ENCODE data around the gene KISS1R.

KISS1R gene

DNA sequence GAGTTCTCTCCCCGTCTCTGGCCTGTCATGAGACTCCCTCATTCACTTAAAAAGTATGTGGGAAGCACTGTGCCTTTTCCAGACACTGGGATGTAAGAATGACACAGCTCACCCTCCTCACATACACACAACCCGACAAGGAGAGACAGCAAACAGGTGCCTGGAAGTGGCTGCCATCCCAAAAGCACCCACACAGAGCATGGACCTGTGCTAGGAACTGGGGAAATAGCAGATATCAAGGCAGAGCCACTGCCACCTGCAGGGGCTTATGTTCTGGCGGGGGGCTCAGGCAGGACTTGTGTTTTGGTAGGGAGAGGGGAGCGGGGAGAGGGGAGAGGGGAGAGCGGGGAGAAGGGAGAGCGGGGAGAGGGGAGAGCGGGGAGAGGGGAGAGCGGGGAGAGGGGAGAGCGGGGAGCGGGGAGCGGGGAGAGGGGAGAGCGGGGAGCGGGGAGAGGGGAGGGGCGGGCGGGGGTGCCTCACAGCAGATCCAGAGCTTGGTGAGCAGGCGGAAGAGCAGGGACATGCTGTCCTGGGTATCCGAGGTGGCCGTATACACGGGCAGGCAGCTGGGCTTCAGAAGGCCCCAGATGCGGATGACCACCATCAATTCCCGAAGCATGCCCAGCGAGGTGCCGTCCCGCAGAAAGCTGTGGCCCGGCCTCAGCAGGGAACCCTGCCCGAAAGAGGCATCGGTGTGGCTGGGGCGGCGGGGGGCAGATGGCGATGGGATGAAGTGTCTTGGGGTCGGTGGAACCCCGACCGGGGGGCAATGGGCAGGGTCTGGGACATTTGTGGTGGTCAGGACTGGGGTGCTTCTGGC, 45.5 kb upstream of the KISS1R start:
- DNase-seq, result no peak
- H3K4me2 ChIP-seq (ENCODE audit: low read depth, low read length), result peak overlapping the region; percentile 53; the same call in 1 of the 2 replicates

DNA sequence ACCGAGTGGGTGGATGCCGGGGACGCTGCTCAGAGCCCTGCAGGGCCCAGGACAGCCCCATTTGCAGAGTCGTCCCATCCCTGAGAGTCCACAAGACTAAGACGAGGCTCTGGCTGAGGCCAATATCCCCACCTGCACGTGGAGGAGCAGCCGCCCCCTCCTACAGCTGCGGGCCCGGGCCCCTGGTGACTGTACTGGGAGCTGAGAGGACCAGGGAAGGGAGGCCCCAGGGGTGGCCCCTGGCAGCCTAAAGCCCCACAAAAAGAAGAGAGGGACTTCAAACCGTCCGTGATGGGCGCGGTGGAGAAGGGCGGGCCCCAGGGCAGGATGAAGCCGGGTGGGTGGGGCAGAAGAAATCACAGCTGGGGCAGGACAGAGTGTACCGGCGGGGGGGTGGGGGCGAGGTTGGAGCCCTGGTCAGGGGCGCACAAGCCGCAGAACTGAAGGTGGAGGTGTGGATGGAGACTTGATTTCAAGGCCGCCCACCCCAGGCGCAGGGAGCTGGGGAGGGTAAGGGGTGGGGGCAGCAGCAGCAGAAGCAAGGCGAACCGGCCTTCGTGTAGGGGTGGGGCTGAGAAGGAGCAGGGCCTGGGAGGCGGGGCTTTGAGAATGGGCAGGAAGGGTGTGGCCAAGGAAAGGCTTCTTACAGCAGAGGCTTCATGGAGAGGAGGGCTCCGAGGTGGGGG, 44.7 kb upstream of the KISS1R start:
- Histone ChIP-seq H3K9me3 (replicated peaks; ENCODE audit: insufficient read depth, low read length) (no peaks in the 10 kb centered on the region), H3K4me1 (ENCODE audit: low read length) (0 out of 2 replicates have a peak, but pooled peaks cover 7% of the 10 kb centered on the region), H3K27me3 (replicated peaks; ENCODE audit: insufficient read depth, low read length) (no peaks in the 10 kb centered on the region), H3F3A (ENCODE audit: insufficient read depth, low read length) (peaks cover 8% of the 10 kb centered on the region; the same call in 1 of the 2 replicates), H3K79me2 (ENCODE audit: low read length) (no peaks in the 10 kb centered on the region), H3K9ac (ENCODE audit: low read length) (no peak overlapping the region), H4K20me1 (ENCODE audit: insufficient read depth, low read length) (no peaks in the 10 kb centered on the region), H3K4me3 (ENCODE audit: low read length) (no peak overlapping the region), H3K4me2 (ENCODE audit: low read depth, low read length) (peak overlapping the region; percentile 53), H3K27ac (ENCODE audit: low read length) (no peak overlapping the region), H3K9me2 (replicated peaks; ENCODE audit: insufficient read depth, low read length) (no peaks in the 10 kb centered on the region), H2AFZ (ENCODE audit: low read length) (no peak overlapping the region), H3K36me3 (replicated peaks; ENCODE audit: insufficient read depth, low read length) (no peaks in the 10 kb centered on the region)
- peak; percentile 81 for DNase-seq
- TF ChIP-seq EZH2 (optimal IDR thresholded peaks at IDR 0.05; ENCODE audit: low read depth, low read length) (no peak), EZH2phosphoT487 (IDR thresholded peaks at IDR 0.05; ENCODE audit: low read length) (no peak)
- TF ChIP-seq, protein P1, sequence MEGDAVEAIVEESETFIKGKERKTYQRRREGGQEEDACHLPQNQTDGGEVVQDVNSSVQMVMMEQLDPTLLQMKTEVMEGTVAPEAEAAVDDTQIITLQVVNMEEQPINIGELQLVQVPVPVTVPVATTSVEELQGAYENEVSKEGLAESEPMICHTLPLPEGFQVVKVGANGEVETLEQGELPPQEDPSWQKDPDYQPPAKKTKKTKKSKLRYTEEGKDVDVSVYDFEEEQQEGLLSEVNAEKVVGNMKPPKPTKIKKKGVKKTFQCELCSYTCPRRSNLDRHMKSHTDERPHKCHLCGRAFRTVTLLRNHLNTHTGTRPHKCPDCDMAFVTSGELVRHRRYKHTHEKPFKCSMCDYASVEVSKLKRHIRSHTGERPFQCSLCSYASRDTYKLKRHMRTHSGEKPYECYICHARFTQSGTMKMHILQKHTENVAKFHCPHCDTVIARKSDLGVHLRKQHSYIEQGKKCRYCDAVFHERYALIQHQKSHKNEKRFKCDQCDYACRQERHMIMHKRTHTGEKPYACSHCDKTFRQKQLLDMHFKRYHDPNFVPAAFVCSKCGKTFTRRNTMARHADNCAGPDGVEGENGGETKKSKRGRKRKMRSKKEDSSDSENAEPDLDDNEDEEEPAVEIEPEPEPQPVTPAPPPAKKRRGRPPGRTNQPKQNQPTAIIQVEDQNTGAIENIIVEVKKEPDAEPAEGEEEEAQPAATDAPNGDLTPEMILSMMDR (IDR thresholded peaks at IDR 0.05; ENCODE audit: low read length), result no peak

More for the DNA sequence above, 45.5 kb upstream of the KISS1R start:
- Histone ChIP-seq H3K36me3 (replicated peaks; ENCODE audit: insufficient read depth, low read length) (no peaks in the 10 kb centered on the region), H3F3A (ENCODE audit: insufficient read depth, low read length) (peaks cover 8% of the 10 kb centered on the region; the same call in 1 of the 2 replicates), H3K27me3 (replicated peaks; ENCODE audit: insufficient read depth, low read length) (no peaks in the 10 kb centered on the region), H3K9me3 (replicated peaks; ENCODE audit: insufficient read depth, low read length) (no peaks in the 10 kb centered on the region), H3K9me2 (replicated peaks; ENCODE audit: insufficient read depth, low read length) (no peaks in the 10 kb centered on the region), H3K27ac (ENCODE audit: low read length) (no peak overlapping the region), H3K9ac (ENCODE audit: low read length) (no peak overlapping the region), H3K4me1 (ENCODE audit: low read length) (0 out of 2 replicates have a peak, but pooled peaks cover 7% of the 10 kb centered on the region), H4K20me1 (ENCODE audit: insufficient read depth, low read length) (no peaks in the 10 kb centered on the region), H3K79me2 (ENCODE audit: low read length) (no peaks in the 10 kb centered on the region), H2AFZ (ENCODE audit: low read length) (no peak overlapping the region), H3K4me3 (ENCODE audit: low read length) (no peak overlapping the region)
- TF ChIP-seq EZH2 (optimal IDR thresholded peaks at IDR 0.05; ENCODE audit: low read depth, low read length) (no peak), EZH2phosphoT487 (IDR thresholded peaks at IDR 0.05; ENCODE audit: low read length) (no peak)
- TF ChIP-seq, protein P1 (IDR thresholded peaks at IDR 0.05; ENCODE audit: low read length), result no peak

DNA sequence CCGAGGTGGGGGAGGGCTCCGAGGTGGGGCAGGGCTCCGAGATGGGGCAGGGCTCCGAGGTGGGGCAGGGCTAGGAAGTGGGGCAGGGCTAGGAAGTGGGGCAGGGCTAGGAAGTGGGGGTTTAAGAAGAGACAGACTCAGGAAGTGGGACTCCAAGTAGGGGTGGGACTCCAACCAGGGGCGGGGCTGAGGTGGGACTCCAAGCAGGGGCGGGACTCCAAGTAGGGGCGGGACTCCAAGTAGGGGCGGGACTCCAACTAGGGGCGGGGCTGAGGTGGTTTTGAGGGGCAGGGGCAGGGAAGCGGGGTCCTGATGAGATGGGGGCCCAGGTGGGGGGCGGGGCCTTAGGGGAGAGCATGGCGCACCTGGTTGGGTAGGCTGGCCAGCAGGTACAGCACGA, 44.0 kb upstream of the KISS1R start:
- no peaks in the 10 kb centered on the region for H3K36me3 ChIP-seq (replicated peaks; ENCODE audit: insufficient read depth, low read length)
- no peaks in the 10 kb centered on the region for H3K9me2 ChIP-seq (replicated peaks; ENCODE audit: insufficient read depth, low read length)
- H4K20me1 ChIP-seq (ENCODE audit: insufficient read depth, low read length), result no peaks in the 10 kb centered on the region
- no peak overlapping the region for H3K9ac ChIP-seq (ENCODE audit: low read length)
- no peak overlapping the region for H2AFZ ChIP-seq (ENCODE audit: low read length)
- H3K27ac ChIP-seq (ENCODE audit: low read length), result no peak overlapping the region
- TF ChIP-seq EZH2phosphoT487 (IDR thresholded peaks at IDR 0.05; ENCODE audit: low read length) (no peak), EZH2 (optimal IDR thresholded peaks at IDR 0.05; ENCODE audit: low read depth, low read length) (no peak)
- TF ChIP-seq, protein P1 (IDR thresholded peaks at IDR 0.05; ENCODE audit: low read length), result no peak
- H3K9me3 ChIP-seq (replicated peaks; ENCODE audit: insufficient read depth, low read length), result no peaks in the 10 kb centered on the region
- no peak overlapping the region for H3K4me3 ChIP-seq (ENCODE audit: low read length)
- H3K79me2 ChIP-seq (ENCODE audit: low read length), result no peaks in the 10 kb centered on the region
- H3F3A ChIP-seq (ENCODE audit: insufficient read depth, low read length), result peaks cover 8% of the 10 kb centered on the region; the same call in 1 of the 2 replicates
- H3K4me1 ChIP-seq (ENCODE audit: low read length), result 0 out of 2 replicates have a peak, but pooled peaks cover 7% of the 10 kb centered on the region
- H3K4me2 ChIP-seq (ENCODE audit: low read depth, low read length), result no peak overlapping the region
- peak; percentile 48 for DNase-seq
- H3K27me3 ChIP-seq (replicated peaks; ENCODE audit: insufficient read depth, low read length), result no peaks in the 10 kb centered on the region
